Liver (tissue), 9 donors: ENCODE measurements around the gene PSMA5. TPM values are rescaled to one million over a fixed set of nuclear protein-coding genes. Genes with fewer than 3 reads are reported as not detected.

Experiments
- DNase-seq: peaks from one replicate; pipeline ENCODE4 v3.0.0-alpha.2; 2017; ENCODE audit warnings: low spot score
- H3K27ac ChIP-seq, 2 donors: one replicate each; pipeline ENCODE4 v1.7.0; 2013; ENCODE audit warnings: inconsistent platforms in 2 of 2, low read length in 2 of 2, control low read depth in 1 of 2, low read depth in 1 of 2, mild to moderate bottlenecking in 1 of 2
- H3K27me3 ChIP-seq, 4 donors: one replicate each; pipeline versions ENCODE4 v1.6.1 to v1.7.0; 2013; ENCODE audit warnings: low read length in 3 of 4, inconsistent platforms in 1 of 4, mild to moderate bottlenecking in 1 of 4, moderate library complexity in 1 of 4; ENCODE audit not compliant: control insufficient read depth in 4 of 4, insufficient read depth in 4 of 4
- H3K36me3 ChIP-seq, 4 donors: one replicate each; pipeline versions ENCODE4 v1.6.1 to v1.7.0; 2013; ENCODE audit warnings: low read length in 3 of 4, mild to moderate bottlenecking in 3 of 4, low read depth in 1 of 4, moderate library complexity in 1 of 4; ENCODE audit not compliant: control insufficient read depth in 4 of 4, insufficient read depth in 3 of 4
- H3K4me1 ChIP-seq, 4 donors: one replicate each; pipeline versions ENCODE4 v1.6.1 to v1.7.0; 2013; ENCODE audit warnings: low read length in 3 of 4, mild to moderate bottlenecking in 3 of 4, moderate library complexity in 1 of 4; ENCODE audit not compliant: control insufficient read depth in 4 of 4, insufficient read depth in 4 of 4
- H3K4me3 ChIP-seq, 3 donors: one replicate each; pipeline versions ENCODE4 v1.6.1 to v1.7.0; 2013; ENCODE audit warnings: low read length in 3 of 3, control low read depth in 1 of 3, low read depth in 1 of 3, mild to moderate bottlenecking in 1 of 3
- H3K9ac ChIP-seq, 2 donors: one replicate each; pipeline ENCODE4 v1.7.0; 2013; ENCODE audit warnings: low read length in 2 of 2, mild to moderate bottlenecking in 2 of 2, moderate library complexity in 2 of 2, control low read depth in 1 of 2, low read depth in 1 of 2
- H3K9me3 ChIP-seq, 4 donors: one replicate each; pipeline versions ENCODE4 v1.6.1 to v1.7.0; 2013; ENCODE audit warnings: low read length in 3 of 4; ENCODE audit not compliant: control insufficient read depth in 4 of 4
- ATF3 ChIP-seq: IDR thresholded peaks from 2 replicates; pipeline ENCODE4 v1.6.1; 2016; ENCODE audit warnings: antibody characterized with exemption
- CTCF ChIP-seq: fragments of 150-350 bp; IDR thresholded peaks from 2 replicates; pipeline ENCODE4 v1.5.1; 2017; ENCODE audit warnings: improper control_type of control experiment, low read depth, low read length; ENCODE audit not compliant: missing input control
- EGR1 ChIP-seq, 2 donors: IDR thresholded peaks; 2 replicates each; pipeline ENCODE4 v1.6.1; 2016 to 2018; ENCODE audit warnings: antibody characterized with exemption in 2 of 2, low read depth in 2 of 2
- FOXA1 ChIP-seq: IDR thresholded peaks from 2 replicates; pipeline ENCODE4 v1.6.1; 2016; ENCODE audit warnings: antibody characterized with exemption
- FOXA2 ChIP-seq: IDR thresholded peaks from 2 replicates; pipeline ENCODE4 v1.6.1; 2016; ENCODE audit warnings: antibody characterized with exemption
- GABPA ChIP-seq, 2 donors: IDR thresholded peaks in 1 of 2; conservative IDR thresholded peaks in 1 of 2; 2 replicates each; pipeline ENCODE4 v1.6.1; 2016; ENCODE audit warnings: antibody characterized with exemption in 2 of 2, mild to moderate bottlenecking in 1 of 2, moderate library complexity in 1 of 2
- HNF4A ChIP-seq, 2 donors: conservative IDR thresholded peaks; 2 replicates each; pipeline ENCODE4 v1.6.1; 2016; ENCODE audit warnings: antibody characterized with exemption in 2 of 2, mild to moderate bottlenecking in 2 of 2
- HNF4G ChIP-seq: IDR thresholded peaks from 2 replicates; pipeline ENCODE4 v1.6.1; 2016; ENCODE audit warnings: antibody characterized with exemption
- JUND ChIP-seq, 2 donors: IDR thresholded peaks; 2 replicates each; pipeline ENCODE4 v1.6.1; 2016; ENCODE audit warnings: antibody characterized with exemption in 2 of 2
- MAX ChIP-seq: IDR thresholded peaks from 2 replicates; pipeline ENCODE4 v1.6.1; 2016; ENCODE audit warnings: antibody characterized with exemption
- NR2F2 ChIP-seq: IDR thresholded peaks from 2 replicates; pipeline ENCODE4 v1.6.1; 2016; ENCODE audit warnings: antibody characterized with exemption
- RAD21 ChIP-seq, 2 donors: IDR thresholded peaks; 2 replicates each; pipeline ENCODE4 v1.6.1; 2016; ENCODE audit warnings: antibody characterized with exemption in 2 of 2, mild to moderate bottlenecking in 2 of 2
- REST ChIP-seq: IDR thresholded peaks from 2 replicates; pipeline ENCODE4 v1.6.1; 2016; ENCODE audit warnings: antibody characterized with exemption, mild to moderate bottlenecking
- RXRA ChIP-seq, 2 donors: IDR thresholded peaks; 2 replicates each; pipeline ENCODE4 v1.6.1; 2017 to 2018; ENCODE audit warnings: antibody characterized with exemption in 2 of 2, mild to moderate bottlenecking in 1 of 2
- SP1 ChIP-seq: IDR thresholded peaks from 2 replicates; pipeline ENCODE4 v1.6.1; 2018; ENCODE audit warnings: antibody characterized with exemption, mild to moderate bottlenecking
- TAF1 ChIP-seq: conservative IDR thresholded peaks from 2 replicates; pipeline ENCODE4 v1.6.1; 2016; ENCODE audit warnings: antibody characterized with exemption, mild to moderate bottlenecking
- YY1 ChIP-seq: IDR thresholded peaks from 2 replicates; pipeline ENCODE4 v1.6.1; 2016; ENCODE audit warnings: antibody characterized with exemption, mild to moderate bottlenecking
- ZBTB33 ChIP-seq: IDR thresholded peaks from 2 replicates; pipeline ENCODE4 v1.6.1; 2016; ENCODE audit warnings: antibody characterized with exemption
- WGBS: extraction: QIAGEN DNeasy Blood & Tissue Kit; methylation state at CpG from one replicate; pipeline ENCODE4 v1.1.7; 2013; 5-methylcytosine and 5-hydroxymethylcytosine counted together
- polyA plus RNA-seq, 2 donors: library from polyadenylated mRNA; stranded (reverse) in 1 of 2; unstranded in 1 of 2; fragments of 200-250 nt in 1 of 2; fragments of >200 nt in 1 of 2; fragmentation: Nextera tagmentation in 1 of 2; extraction: Ambion mirVana in 1 of 2; gene quantifications; one replicate each; pipeline versions ENCODE4 v1.2.1 to v1.2.3, GENCODE V29; 2013 to 2015
- total RNA-seq, 2 donors: library from RNA; depleted of rRNA; stranded (reverse); fragments of >200 nt; gene quantifications; one replicate each; pipeline ENCODE4 v1.2.3, GENCODE V29; 2014
- donor health status: healthy.
- donor health status: healthy.
- donor health status: healthy.
- donor health status: healthy.
- donor health status: healthy.

Gene PSMA5
- total and polyA plus RNA-seq, 4 donors, result 26.3 to 88.6 (median 67.9) TPM

- peaks cover 0 to 3% (median 0%) of the 10 kb centered on the region in 4 donors for H3K27me3 ChIP-seq
- WGBS, result 82% methylated on average over 6 of the region's 6 CpGs
- no peak for DNase-seq
- H3K4me3 ChIP-seq, result no peak overlapping the region
- no peaks in the 10 kb centered on the region for H3K9me3 ChIP-seq
- peaks cover 0 to 9% (median 2%) of the 10 kb centered on the region in 4 donors for H3K4me1 ChIP-seq
- no peaks in the 10 kb centered on the region for H3K36me3 ChIP-seq
- H3K27ac ChIP-seq, result no peak overlapping the region
- TF ChIP-seq JUND (IDR thresholded peaks at IDR 0.05) (no peak), TAF1 (no peak), YY1 (no peak), MAX (no peak), RAD21 (IDR thresholded peaks at IDR 0.05) (no peak), FOXA2 (no peak), RXRA (IDR thresholded peaks at IDR 0.05) (no peak), EGR1 (IDR thresholded peaks at IDR 0.05; ENCODE audit: low read depth in 2 of 2) (no peak), ZBTB33 (no peak), HNF4G (no peak), SP1 (no peak), FOXA1 (no peak), HNF4A (conservative IDR thresholded peaks at IDR 0.05) (no peak), ATF3 (no peak), GABPA (IDR thresholded peaks at IDR 0.05 in 1 of 2, conservative IDR thresholded peaks at IDR 0.05 in 1 of 2) (no peak), NR2F2 (no peak), CTCF (no peak), REST (no peak)
- no peak overlapping the region for H3K9ac ChIP-seq
These were observed 44.0 kb upstream of the PSMA5 start for GRCh38 chr1:109470245-109470644.
